Measurements from ENCODE around the gene CPSF4L.

- TF ChIP-seq CTCF (IDR thresholded peaks at IDR 0.05; ENCODE audit: insufficient read depth, low read length) = no peak
- TF ChIP-seq POLR2AphosphoS5 (IDR thresholded peaks at IDR 0.05; ENCODE audit: low read depth) = no peak
- no peak for TF ChIP-seq SPI1 (IDR thresholded peaks at IDR 0.05; ENCODE audit: borderline replicate concordance, low read depth)
Observed at GRCh38 chr17:73283841-73284282, 22.2 kb upstream of the CPSF4L start.

Data from HL-60 (cell line).